ENCODE data around the gene CDKAL1.

The CDKAL1 gene

GRCh38 chr6:21098134-21098533, 563.9 kb downstream of the CDKAL1 start:
- CTCF ChIA-PET: interaction anchor here (0.7 kb wide), 1 partner anchor 1056 kb away, joined by 3 read pairs; no protein-coding TSS in a partner anchor
- no peak for DNase-seq (ENCODE audit: low read depth, low spot score)
- POLR2A ChIA-PET: no interaction called here
- TF ChIP-seq CTCF (IDR thresholded peaks at IDR 0.05; ENCODE audit: insufficient read depth, low read length, missing control alignments): no peak
- H3K4me3 ChIP-seq (ENCODE audit: low read depth, low read length): no peak overlapping the region

GRCh38 chr6:21098744-21099143, 564.5 kb downstream of the CDKAL1 start:
- TF ChIP-seq CTCF (IDR thresholded peaks at IDR 0.05; ENCODE audit: insufficient read depth, low read length, missing control alignments): no peak
- ChIA-PET POLR2A (no interaction called here), CTCF (no interaction called here)
- no peak for DNase-seq (ENCODE audit: low read depth, low spot score)
- no peak overlapping the region for H3K4me3 ChIP-seq (ENCODE audit: low read depth, low read length)

GRCh38 chr6:21099338-21100314, 565.4 kb downstream of the CDKAL1 start:
- TF ChIP-seq CTCF (IDR thresholded peaks at IDR 0.05; ENCODE audit: insufficient read depth, low read length, missing control alignments): no peak
- no peak overlapping the region for H3K4me3 ChIP-seq (ENCODE audit: low read depth, low read length)
- CTCF ChIA-PET: no interaction called here
- POLR2A ChIA-PET: no interaction called here
- no peak for DNase-seq (ENCODE audit: low read depth, low spot score)

GRCh38 chr6:21100991-21101390, 566.7 kb downstream of the CDKAL1 start:
- ChIA-PET CTCF (interaction anchor here (1.0 to 1.1 kb wide), 2 partner anchors 9 to 12 kb away, joined by 3 read pairs; no protein-coding TSS in a partner anchor), POLR2A (no interaction called here)
- TF ChIP-seq CTCF (IDR thresholded peaks at IDR 0.05; ENCODE audit: insufficient read depth, low read length, missing control alignments): no peak
- H3K4me3 ChIP-seq (ENCODE audit: low read depth, low read length): no peak overlapping the region
- no peak for DNase-seq (ENCODE audit: low read depth, low spot score)

- ChIA-PET CTCF (interaction anchor here (1.0 to 1.1 kb wide), 2 partner anchors 8 to 11 kb away, joined by 3 read pairs; no protein-coding TSS in a partner anchor), POLR2A (no interaction called here)
- no peak overlapping the region for H3K4me3 ChIP-seq (ENCODE audit: low read depth, low read length)
- TF ChIP-seq CTCF (IDR thresholded peaks at IDR 0.05; ENCODE audit: insufficient read depth, low read length, missing control alignments): no peak
- no peak for DNase-seq (ENCODE audit: low read depth, low spot score)
Observed at GRCh38 chr6:21101694-21102093, 567.4 kb downstream of the CDKAL1 start.

GRCh38 chr6:21102201-21102600, 567.9 kb downstream of the CDKAL1 start:
- ChIA-PET POLR2A (no interaction called here), CTCF (interaction anchor here (1.1 kb wide), 1 partner anchor 8 kb away, joined by 3 read pairs; no protein-coding TSS in a partner anchor)
- TF ChIP-seq CTCF (IDR thresholded peaks at IDR 0.05; ENCODE audit: insufficient read depth, low read length, missing control alignments): no peak
- DNase-seq (ENCODE audit: low read depth, low spot score): no peak
- H3K4me3 ChIP-seq (ENCODE audit: low read depth, low read length): no peak overlapping the region
